T-helper 2 cell (primary cell): ENCODE measurements around the gene TCF12.

ENCODE experiments used
- DNase-seq, 5 experiments: peaks; one replicate each; pipeline versions ENCODE4 v3.0.0 to v3.0.0-alpha.2; 2012 to 2022

The TCF12 gene

DNA sequence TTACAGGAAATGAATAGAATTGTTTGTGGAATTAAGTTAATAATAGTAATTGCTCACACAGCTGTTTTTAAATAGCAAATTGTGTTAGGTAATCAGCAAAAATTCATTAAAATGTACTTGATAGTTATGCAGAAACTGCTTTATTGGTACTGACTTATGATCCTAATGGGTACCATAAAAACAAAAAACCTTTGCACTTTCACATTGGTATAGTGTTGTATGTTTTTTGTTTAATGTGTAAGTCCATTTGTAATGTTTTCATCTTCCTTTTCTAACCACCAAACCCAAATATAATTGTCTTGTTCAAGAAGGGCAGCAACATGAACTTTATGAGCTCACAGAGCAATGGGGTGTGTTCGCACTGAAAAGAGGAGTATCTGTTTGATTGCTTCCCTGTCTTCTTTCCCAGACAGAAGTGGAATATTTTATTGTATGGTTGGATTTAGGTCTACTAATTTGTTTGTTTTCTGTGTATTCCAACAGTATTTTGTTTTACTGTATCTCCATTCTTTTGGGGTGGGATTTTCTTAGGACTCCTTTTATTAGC, 135.8 kb downstream of the TCF12 start:
- DNase-seq: no peak

DNA sequence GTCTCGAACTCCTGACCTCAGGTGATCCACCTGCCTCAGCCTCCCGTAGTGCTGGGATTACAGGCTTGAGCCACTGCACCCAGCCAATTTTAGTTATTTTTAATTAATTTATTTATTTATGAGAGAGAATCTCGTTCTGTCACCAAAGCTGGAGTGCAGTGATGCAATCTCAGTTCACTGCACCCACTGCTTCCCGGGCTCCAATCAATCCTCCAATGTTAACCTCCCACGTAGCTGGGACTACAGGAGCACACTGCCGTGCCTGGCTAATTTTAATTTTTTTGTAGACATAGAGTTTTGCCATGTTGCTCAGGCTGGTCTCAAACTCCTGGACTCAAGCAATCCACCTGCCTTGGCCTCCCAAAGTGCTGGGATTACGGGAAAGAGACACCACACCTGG, 137.9 kb downstream of the TCF12 start:
- no peak for DNase-seq

DNA sequence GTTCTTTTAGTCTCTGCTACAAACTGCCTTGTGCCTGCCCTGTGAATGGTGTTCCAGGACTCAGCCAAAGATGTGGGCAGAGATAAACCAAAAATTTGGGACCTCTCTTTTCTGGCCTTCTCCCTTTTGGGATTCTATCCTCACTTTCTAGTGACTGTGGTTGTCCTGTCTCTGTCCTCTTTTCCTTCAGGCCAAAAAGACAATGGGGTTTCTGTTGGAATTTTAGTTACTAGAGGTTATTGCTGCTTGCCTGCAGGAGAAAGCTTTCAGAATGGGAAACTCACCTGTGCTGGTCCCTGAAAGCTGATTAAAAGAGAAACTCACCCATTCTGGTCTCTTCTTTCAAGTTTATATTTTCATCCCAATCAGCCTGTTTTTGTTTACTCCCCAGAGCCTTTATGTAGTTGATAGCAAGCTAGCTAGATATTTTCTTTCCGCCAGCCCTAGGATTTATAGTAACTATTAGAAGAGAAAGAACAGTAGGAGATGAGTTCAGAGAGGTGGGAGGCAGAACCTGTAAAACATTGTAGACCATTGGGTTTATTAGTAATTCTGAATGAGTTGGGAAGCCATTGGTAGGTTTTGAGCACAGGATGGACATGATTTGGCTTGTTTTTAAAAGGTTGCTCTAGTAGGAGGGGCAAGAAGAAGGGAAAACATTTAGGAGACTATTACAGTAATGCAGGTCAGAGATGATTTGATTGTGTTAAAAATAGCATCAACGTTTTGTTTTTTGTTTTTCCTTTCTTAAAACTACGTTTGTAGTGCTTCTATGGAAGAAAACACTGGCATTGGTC, 138.9 kb downstream of the TCF12 start:
- no peak for DNase-seq

DNA sequence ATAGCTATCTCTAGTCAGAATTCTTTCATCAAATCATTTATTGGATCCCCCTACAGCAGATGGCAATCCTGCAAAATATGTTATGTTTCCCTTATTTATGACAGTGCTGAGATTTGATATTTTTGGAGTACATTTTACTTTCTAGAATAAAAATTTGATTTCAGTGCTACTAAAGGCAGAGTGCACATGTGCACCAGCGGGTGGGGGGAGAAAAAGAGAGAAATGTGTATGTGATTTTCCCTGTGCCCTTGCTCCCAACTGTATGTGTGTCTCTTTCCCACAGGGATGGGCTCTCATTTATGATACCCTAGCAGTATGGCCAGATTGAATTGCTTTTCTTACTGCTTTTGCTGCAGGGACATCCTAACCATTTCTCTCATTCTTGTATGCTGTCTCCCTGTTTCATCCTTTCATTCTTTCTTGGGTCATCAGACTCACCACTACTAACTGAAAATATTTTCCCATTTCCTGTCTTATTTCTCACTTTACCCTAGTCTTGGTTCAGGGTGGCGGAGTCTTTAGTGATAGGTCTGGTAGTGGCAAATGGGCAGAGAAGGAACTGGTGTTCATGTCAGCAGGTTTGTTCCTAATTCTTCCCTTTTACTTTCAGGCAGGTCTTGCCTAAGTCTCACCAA, 140.7 kb downstream of the TCF12 start:
- no peak for DNase-seq

DNA sequence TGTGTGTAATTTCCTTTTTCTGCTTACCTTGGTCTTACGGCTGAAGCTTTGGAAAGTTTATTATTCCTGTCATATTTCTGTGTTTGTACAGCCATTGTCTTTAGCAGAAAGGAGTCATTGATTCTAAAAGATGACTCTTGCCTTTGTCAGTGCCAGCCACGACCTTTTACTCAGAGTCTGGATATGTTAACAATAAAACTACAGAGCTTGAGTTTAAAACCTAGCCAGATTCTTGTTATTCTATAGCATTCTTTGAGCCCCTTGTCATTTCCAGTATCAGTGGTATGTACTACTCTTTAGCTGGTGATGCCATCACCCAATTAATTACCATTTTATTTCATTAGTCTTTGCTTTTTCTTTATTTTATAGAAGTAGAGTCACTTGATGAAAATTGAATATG, 142.4 kb downstream of the TCF12 start:
- no peak for DNase-seq

DNA sequence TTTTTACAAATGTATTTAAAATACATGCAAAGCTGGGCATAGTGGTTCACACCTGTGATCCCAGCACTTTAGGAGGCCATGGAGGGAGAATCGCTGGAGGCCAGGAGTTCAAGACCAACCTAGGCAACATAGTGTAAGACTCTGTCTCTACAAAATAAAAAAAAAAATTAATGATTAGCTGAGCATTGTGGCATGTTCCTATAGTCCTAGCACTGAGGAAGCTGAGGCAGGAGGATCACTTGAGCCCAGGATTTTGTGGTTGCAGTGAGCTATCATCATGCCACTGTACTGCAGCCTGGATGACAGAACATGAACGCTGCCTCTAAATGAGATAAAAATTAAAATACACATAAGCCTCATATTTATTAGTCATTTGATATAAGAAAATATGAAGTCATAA, 142.8 kb downstream of the TCF12 start:
- no peak for DNase-seq

DNA sequence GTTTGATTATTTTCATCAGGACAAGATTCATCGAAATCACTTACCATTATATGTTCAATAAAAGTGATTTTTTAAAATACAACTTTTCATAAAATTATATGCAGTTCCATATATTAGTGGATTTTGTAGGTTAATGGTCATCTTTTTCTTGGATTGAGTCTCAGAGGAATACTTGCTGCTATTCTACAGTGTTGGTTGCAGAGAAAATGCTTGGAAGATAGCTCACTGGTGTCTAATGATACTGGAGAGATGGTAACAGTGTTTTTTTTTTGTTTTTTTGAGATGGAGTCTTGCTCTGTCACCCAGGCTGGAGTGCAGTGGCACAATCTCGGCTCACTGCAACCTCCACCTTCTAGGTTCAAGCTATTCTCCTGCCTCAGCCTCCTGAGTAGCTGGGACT, 143.3 kb downstream of the TCF12 start:
- no peak for DNase-seq

DNA sequence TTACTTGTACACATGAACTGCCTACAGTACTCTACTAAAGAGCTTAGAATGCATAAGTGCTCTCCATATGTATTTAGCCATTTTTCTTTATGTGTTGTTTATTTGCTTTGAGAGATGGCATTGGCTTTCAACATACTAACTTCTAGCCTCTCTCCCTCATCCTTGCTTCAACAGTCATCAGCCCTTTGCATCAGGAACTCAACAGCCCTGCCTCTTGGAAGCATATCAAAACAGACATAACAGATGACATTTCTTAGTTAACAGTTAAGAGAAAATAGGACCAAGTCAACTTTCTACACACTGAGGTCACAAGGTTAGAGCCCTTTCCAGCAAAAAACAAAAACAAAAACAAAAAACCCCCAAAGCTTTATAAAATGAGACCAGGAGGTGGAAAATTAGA, 145.6 kb downstream of the TCF12 start:
- DNase-seq: no peak

DNA sequence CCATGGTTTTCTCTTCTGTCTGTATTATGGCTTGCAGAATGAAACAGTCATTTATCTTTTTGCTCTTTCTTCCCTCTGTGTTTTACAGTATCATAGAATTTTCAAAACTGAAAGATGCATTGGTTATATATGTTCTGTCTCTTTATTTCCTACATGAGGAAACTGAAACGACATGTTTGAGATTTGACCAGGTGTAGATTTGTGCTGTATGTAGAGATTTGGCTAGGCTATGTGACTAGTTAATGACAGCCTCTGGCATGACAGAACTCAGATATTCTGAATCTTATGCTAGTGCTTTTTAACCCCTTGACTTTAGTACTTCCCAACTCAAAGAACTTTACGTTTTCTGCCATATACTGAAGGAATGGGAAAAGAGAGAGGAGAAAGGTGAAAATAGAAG, 151.0 kb downstream of the TCF12 start:
- no peak for DNase-seq

DNA sequence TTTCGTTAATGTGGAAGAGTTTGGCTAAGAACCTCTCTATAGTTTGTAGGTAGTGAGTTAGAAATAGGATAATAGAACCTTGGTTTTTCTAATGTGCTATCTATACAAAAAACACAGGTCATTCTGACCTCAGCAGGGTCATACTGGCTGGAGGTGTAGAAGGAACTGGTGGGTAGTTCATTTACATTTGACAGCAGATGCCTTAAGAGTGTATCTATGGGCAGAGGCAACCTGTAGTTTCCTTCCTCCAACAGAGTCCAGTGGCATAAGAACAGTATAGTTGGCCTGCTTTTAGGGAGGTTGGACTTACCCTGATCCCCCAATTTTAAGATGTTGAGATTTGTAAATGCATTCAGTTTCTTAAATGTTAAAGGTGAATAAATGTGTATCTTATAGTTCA, 152.2 kb downstream of the TCF12 start:
- no peak for DNase-seq

DNA sequence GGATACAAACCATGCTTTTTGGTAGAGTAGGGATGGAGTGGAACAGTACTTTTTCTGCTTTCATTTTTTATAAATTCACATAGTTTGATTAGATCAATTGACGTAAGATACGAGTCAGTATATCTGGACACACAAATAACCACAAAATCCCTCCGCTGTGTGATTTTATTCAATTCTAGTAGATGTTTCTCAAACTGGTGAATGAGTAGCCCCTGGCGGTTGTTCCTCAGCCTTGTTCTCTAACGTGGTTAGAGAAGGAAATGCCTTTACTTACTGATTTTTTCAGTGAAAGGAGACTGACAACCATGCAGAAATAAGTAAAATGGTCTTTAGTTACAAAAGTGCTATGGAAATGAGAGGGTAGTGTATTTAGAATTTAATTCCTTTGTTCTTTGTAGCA, 161.0 kb downstream of the TCF12 start:
- no peak for DNase-seq

DNA sequence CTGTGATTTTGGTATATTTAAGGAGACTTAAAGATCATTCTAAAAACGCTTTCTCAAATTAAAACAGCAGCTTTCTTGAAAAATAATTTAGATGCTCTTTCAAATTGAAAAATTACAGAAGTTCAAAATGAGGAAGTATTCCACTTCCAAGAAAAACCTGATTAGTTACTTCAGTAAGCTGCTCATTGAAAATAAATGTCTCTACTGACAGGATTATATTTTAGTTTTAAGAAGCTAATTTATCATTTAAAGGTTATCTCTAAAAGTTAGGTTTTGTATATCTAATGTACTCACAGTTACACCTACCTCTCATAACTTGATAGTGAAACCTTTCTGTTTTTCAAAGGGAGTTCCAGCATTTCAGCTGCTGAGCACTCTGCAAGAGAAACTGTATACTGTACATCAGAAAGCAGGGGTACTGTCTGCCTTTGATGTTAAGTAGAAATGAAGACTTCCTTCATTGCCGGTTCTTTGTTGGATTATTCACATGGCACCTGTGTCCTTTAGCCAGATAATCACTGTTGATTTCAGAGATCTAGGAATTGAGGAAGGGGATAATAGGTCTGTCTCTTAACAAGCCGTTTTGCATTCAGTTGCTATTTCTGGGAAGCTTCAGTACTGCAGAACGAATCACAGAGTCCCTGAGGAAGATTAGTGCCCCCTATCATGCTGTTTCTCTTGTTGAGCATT, 161.6 kb downstream of the TCF12 start:
- DNase-seq: peak in 1 of 5 experiments; percentile 11

DNA sequence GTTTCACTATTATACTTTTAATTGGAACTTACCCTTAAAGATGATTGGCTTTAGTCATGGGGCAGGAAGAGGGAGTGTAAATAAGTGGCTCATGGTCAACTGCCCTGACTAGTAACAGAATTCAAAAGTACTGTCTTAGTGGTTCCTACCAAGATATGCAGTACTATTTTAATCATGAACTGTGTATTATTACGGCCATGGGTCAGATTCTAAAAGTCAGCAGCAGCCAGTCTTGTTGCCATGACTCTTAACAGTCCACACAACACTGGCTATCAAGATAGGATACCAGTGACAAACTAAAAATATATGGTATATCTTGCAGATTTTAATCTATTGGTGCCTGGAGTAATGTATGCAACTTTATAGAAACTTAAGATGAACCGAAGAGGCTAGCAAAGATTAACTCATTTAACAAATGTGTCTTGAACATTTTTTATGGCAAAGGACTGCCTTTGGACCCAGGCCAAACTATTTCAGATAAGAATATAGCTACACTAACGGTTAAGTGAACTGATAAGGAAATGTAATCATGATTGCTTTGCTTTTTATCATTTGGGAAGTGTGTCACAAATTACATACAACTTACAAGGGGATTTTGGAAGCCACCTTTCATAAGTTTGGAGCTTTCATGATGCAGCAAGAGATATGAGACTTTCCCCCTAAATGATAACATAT, 163.7 kb downstream of the TCF12 start:
- DNase-seq: no peak

DNA sequence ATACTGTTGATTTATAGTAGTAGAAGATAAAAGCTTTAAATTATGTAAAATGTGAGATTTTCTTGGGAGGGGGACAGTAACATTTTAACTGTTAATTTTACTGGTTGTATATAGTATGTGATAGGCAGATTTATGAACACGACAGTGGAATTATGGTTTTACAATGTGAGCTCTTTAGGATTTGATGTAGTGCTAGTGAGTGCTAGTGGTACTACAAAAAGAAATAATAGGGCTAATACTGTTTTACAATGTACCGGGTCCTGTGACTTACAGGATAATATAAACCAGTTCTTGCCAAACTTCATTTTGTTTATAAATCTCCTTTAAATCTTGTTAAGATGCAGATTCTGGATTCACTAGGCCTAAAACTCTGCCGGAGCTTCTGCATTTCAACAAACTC, 165.7 kb downstream of the TCF12 start:
- no peak for DNase-seq

DNA sequence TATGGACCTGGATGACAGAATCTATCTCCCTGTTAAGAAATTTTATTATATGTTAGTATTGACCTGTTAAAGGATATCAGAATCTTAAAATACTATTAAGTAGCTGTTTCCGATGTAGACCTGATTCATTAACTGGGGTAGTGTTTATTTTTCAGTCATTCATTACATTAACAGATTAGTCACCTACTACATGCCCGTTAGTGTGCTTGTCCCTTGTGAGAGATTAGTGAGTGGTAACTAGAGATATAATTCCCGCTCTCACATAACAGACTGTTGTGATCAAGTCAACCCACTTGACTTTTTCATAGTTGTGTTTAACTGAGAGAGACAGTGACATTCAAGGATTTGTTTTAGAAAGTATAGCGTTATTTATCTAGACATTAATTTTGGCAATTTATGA, 166.8 kb downstream of the TCF12 start:
- DNase-seq: no peak

DNA sequence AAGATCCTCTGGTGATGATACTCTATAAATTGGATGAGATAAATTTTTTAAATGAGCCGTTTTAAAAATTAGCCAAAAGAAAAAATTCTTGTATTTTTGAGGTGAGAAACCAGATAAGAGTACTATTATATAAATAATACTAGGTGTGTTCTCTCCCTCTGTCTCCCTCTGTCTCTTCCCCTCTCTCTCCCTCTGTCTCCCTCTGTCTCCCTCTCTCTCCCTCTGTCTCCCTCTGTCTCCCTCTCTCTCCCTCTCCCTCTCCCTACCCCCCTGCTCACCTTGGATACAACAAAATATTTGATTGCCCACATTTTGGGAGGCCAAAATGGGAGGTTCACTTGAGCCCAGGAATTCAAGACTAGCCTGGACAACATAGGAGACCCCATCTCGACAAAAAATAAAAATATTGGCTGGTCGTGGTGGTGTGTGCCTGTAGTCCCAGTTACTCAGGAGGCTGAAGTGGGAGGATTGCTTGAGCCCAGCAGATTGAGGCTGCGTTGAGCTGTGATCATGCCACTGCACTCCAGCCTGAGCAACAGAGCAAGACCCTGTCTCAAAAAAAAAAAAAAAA, 168.5 kb downstream of the TCF12 start:
- no peak for DNase-seq

DNA sequence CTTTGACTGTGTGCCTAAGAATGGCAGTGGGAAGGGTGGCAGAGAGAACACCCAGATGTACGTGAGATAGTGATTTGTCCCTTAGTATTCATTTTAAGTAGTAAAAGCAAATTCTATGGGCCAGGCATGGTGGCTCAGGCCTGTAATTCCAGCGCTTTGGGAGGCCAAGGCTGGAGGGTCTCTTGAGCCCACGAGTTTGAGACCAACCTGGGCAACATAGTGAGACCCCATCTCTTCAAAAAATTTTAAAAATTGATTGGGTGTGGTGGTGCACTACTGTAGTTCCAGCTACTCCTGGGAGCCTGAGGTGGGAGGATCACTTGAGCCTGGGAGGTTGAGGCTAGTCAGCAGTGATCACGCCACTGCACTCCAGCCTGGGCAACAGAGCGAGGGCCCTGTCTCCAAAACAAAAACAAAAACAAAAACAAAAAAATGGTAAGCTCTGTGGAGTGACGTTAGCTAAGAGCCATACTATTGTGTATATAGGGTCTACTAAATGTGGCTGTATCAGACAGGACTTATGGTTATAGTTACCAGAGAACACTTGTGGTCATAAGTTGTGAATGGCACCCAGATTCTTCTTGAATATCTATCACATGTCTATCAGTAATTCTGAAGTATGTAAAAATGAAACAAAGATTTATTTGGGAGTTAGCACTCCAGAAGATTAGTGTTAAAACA, 171.5 kb downstream of the TCF12 start:
- no peak for DNase-seq

DNA sequence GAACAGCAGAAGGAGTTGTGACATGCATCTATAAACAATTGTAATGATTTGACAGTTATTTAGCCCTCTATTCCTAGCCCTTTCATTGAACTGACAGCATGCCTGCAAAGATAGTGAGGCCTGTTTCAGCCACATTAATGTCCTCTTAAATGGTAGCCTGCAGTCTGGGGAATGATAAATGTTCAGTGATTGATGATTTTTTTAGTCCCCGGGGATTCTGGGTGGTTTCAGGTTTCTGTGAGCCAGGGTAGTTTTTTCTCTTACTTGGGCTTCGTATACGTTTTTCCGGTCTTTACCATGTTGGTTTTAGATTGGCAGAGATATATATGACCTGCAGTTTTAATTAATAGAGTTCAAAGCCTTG, 172.0 kb downstream of the TCF12 start:
- no peak for DNase-seq

DNA sequence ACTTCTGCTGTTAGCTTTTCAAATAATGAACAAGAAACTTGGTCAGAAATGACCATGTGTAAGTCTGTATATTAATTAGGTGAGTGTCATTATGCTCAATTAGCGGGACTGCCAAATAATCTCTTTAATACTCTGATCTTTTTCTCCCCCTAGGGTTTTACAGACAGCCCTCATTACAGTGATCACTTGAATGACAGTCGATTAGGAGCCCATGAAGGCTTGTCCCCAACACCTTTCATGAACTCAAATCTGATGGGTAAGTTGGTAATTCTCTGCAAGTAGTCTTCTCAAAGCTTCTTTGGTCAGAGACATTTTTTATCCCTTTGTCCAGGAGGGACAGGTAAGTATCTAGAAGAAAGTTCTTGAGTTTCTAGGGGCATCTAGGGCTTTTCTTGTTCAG, 173.2 kb downstream of the TCF12 start:
- DNase-seq: no peak

DNA sequence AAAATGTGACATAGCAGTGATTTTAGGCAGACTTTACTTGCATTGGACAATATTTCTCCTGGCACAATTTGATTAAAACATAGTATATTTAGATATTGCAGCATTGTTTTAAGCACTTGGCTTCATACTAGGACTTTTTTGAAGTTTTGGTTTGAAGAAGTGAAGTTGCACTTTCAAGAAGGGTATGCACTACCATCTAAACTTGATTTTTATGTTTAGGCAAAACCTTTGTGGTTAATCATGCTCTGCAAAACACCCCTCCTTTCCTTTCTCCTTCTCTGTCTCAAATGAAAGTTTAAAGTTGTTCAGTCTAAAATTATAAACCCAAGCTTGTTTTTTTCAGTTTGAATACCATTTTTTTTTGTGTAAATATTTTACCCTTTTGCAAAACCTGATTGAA, 173.8 kb downstream of the TCF12 start:
- peak in 1 of 5 experiments; percentile 29 for DNase-seq

DNA sequence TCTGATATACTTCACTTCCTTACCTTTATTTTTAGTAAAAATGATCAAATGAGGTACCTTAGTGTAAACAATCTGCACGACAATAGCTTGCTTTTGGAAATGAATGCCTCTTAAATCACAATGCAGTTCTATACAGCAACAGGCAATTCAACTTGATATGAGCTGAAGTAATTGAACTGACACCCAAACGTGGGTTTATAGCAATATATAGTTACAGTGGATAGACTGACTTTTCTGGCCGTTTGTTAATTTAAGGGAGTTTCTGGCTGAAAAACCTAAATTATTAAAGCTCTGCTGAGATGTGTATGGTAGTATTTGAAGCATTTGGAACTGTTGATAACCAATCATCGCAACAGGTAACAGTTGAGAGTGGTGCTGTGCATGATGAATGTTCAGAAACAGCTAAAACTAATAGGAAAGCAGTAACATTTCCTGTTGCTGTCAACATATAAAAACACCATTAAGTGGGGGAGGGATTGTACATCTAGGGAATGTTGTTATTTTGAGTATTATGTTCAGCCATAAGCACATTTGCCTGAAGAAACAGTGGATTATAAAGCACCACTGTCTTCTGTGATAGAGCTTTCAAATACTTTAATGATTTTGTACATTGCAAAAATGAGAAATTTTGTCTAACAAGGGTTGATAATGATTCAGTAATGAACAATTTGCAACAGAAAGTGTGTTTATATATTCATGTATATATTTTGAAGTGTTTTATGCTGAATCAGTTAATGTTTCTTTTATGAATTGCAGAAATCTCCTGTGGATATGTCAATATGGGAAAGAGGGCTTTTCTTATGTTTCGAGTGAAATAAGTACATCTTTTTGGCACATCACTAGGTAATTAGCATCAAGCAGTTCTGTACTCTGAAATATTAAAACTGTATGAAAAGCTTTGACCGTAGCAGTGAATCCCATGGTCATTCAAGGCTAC, 176.1 kb downstream of the TCF12 start:
- DNase-seq: no peak
